BLaER1 (cell line): ENCODE data around the gene DOCK6.

Experiments
- H3K27ac ChIP-seq: shearing (Covaris generic); formaldehyde crosslinking; 2 replicates; pipeline ENCODE4 v1.8.1; 2022
- H3K27me3 ChIP-seq: shearing (Covaris generic); formaldehyde crosslinking; 2 replicates; pipeline ENCODE4 v1.8.1; 2022
- H3K36me3 ChIP-seq: shearing (Covaris generic); formaldehyde crosslinking; 2 replicates; pipeline ENCODE4 v1.8.1; 2022
- H3K4me1 ChIP-seq: shearing (Covaris generic); formaldehyde crosslinking; 2 replicates; pipeline ENCODE4 v1.8.1; 2022
- H3K4me2 ChIP-seq: shearing (Covaris generic); formaldehyde crosslinking; 2 replicates; pipeline ENCODE4 v1.8.1; 2022
- H3K4me3 ChIP-seq: shearing (Covaris generic); formaldehyde crosslinking; 2 replicates; pipeline ENCODE4 v1.8.1; 2022
- H3K9ac ChIP-seq: shearing (Covaris generic); formaldehyde crosslinking; 2 replicates; pipeline ENCODE4 v1.8.1; 2022
- H3K9me3 ChIP-seq: shearing (Covaris generic); formaldehyde crosslinking; 2 replicates; pipeline ENCODE4 v1.8.1; 2022
- H4K20me1 ChIP-seq: shearing (Covaris generic); formaldehyde crosslinking; 2 replicates; pipeline ENCODE4 v1.8.1; 2022
- Cebpa-rat ChIP-seq: shearing (Covaris generic); IDR thresholded peaks from 2 replicates; pipeline ENCODE4 v1.8.1; 2022

Gene DOCK6

DNA sequence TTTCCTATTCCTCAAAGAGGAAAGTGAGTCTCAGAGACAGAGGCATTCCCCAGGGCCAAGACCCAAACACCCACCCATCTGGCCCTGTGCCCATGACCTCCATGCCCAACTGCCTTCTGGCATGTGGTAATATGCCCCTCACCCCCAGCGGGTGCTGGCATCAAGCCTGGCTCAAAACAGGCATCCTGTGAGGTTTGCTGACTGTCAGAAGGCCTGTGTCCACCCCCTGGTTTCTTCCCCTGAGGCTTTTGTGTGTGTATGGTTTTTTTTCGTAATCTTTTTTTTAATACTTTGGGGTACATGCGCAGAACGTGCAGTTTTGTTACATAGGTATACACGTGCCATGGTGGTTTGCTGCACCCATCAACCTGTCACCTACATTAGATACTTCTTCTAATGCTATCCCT, 57.4 kb downstream of the DOCK6 start:
- Histone ChIP-seq H3K4me1 (peaks cover 40% of the 10 kb centered on the region), H3K9ac (no peak overlapping the region), H3K36me3 (no peaks in the 10 kb centered on the region), H3K27me3 (no peaks in the 10 kb centered on the region), H4K20me1 (peaks cover 34% of the 10 kb centered on the region; the same call in 1 of the 2 replicates), H3K27ac (no peak overlapping the region), H3K4me3 (no peak overlapping the region), H3K9me3 (no peaks in the 10 kb centered on the region), H3K4me2 (peak overlapping the region; percentile 79)
- TF ChIP-seq Cebpa-rat: peak; percentile 72; the same call in 1 of the 2 replicates

DNA sequence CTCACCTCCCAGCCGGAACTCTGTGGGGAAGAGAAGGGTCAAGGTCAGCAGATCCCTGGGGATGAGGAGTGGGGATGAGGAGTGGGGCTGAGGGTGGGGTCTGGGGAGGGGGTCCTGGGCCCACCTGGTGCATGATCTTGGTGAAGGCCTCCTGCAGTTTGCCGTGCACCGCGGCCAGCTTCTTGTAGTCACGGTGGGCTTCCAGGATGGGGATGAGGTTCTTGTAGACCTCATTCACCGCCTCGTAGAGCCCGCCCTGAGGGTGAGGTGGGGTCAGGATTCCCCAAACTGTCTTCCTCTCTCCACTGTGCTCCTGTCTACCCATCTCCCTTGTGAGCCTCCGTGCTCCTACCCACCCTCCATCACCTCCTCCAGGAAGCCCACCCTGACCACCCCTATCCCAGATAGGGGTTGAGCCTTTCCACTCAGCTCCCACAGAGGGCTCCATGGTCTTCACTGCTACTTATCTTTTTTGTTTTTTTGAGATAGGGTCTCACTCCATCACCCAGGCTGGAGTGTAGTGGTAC, 58.2 kb downstream of the DOCK6 start:
- Histone ChIP-seq H3K4me2 (peak overlapping the region; percentile 79), H3K9me3 (no peaks in the 10 kb centered on the region), H3K4me3 (no peak overlapping the region), H3K4me1 (peaks cover 43% of the 10 kb centered on the region), H3K9ac (no peak overlapping the region), H3K36me3 (no peaks in the 10 kb centered on the region), H4K20me1 (peaks cover 34% of the 10 kb centered on the region; the same call in 1 of the 2 replicates), H3K27ac (no peak overlapping the region), H3K27me3 (no peaks in the 10 kb centered on the region)
- TF ChIP-seq Cebpa-rat: no peak

DNA sequence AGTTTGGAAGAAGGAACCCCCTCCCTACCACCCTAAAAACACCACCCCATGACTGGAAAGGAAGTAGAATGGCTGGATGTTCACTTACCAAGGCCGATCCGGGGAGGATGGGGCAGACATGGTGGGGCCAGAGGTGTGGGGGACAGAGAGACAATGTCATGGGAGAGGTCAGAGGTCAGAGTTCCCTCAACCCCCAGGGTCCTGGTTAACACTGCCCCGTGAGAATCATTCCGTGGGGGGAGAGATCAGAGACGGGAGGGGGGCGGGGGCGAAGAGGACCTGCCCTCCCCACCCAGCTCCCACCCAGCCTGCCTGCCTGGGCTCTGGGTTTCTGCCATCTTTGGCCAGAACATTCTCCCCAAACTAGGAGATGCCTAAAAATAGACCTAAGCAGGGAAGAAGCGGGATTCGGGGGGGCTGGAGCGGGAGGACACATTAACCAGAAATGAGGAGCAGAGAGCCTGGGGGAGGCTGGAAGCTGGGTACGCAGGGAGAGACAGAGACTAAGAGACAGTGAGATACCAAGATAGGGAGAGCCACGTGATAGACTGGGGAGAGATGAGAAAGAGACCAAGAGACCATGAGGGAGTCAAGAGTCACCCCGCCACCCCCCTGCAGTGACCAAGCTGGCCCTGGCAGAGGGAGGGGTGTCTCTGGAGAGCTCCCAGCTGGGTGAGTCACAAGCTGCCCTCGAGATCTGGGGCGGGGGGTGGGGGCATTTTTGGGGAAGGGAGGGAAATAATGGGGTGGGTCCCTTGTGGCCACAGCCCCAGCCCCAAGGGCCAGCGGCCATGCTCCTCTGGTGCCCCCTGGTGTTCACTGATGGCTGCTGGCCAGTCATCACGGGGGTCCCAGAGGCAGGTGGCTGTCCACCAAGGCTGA, 58.9 kb downstream of the DOCK6 start:
- no peaks in the 10 kb centered on the region for H3K27me3 ChIP-seq
- peaks cover 47% of the 10 kb centered on the region for H3K4me1 ChIP-seq
- no peak overlapping the region for H3K9ac ChIP-seq
- no peaks in the 10 kb centered on the region for H3K9me3 ChIP-seq
- H3K36me3 ChIP-seq: no peaks in the 10 kb centered on the region
- peak overlapping the region; percentile 79 for H3K4me2 ChIP-seq
- TF ChIP-seq Cebpa-rat: no peak
- H4K20me1 ChIP-seq: peaks cover 27% of the 10 kb centered on the region; the same call in 1 of the 2 replicates
- no peak overlapping the region for H3K4me3 ChIP-seq
- no peak overlapping the region for H3K27ac ChIP-seq

DNA sequence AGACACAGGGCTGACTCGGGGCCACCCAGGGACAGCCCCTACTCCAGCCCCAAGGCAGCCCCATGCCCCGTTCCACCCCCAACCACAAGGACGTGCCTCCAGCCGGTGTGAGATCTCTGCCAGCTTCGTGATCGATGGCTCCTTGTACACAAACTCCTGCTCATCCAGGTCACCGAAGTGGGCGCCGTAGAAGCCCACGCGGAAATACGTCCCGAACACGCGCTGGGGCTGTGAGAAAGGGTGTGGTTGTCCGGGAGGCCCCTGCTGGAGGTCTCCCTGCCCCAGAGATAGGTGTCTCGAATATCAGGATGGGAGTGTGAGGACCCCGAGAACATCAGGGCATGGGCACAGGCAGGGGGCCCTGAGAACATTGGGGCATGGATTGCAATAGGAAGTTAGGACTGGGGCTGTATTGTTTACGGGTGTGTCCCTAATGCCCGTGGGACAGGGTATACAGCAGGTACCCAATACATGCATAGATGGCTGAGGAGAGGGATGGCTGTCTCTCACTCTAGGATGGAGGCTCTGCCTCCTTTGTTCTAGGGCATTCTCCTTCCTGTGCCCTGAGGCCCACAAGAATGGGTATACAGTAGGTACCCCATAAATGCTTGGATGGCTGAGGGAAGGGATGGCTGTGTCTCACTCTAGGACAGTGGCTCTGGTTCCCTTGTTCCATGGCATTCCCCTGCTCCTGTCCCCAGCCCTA, 59.7 kb downstream of the DOCK6 start:
- Histone ChIP-seq H4K20me1 (peaks cover 22% of the 10 kb centered on the region; the same call in 1 of the 2 replicates), H3K4me1 (peaks cover 54% of the 10 kb centered on the region), H3K9me3 (no peaks in the 10 kb centered on the region), H3K36me3 (no peaks in the 10 kb centered on the region), H3K27me3 (no peaks in the 10 kb centered on the region), H3K4me3 (no peak overlapping the region), H3K27ac (no peak overlapping the region), H3K4me2 (peak overlapping the region; percentile 79; the same call in 1 of the 2 replicates), H3K9ac (no peak overlapping the region)
- TF ChIP-seq Cebpa-rat: no peak

DNA sequence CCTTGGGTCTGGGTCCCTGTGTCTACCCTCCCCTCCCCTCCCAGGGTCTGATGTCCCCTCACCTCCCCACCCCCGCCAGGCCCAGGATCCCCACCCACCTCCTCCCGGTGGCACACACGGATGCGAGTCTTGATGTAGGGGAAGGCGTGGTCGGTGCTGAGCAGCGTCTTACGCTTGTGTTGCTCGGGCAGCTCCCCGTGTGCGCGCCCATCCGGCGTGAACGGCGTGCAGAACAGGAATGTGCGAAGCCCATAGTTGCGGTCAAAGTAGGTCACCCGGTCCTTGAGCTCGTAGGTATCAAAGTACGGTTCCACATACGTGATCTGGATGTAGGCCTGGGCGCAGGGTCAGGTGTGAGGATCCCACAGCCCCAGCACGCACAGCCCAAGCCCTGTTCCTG, 60.5 kb downstream of the DOCK6 start:
- Histone ChIP-seq H3K27me3 (no peaks in the 10 kb centered on the region), H3K27ac (no peak overlapping the region), H3K36me3 (no peaks in the 10 kb centered on the region), H3K9ac (no peak overlapping the region), H3K4me2 (no peak overlapping the region), H4K20me1 (peaks cover 14% of the 10 kb centered on the region; the same call in 1 of the 2 replicates), H3K4me3 (no peak overlapping the region), H3K9me3 (no peaks in the 10 kb centered on the region), H3K4me1 (peaks cover 54% of the 10 kb centered on the region)
- no peak for TF ChIP-seq Cebpa-rat

DNA sequence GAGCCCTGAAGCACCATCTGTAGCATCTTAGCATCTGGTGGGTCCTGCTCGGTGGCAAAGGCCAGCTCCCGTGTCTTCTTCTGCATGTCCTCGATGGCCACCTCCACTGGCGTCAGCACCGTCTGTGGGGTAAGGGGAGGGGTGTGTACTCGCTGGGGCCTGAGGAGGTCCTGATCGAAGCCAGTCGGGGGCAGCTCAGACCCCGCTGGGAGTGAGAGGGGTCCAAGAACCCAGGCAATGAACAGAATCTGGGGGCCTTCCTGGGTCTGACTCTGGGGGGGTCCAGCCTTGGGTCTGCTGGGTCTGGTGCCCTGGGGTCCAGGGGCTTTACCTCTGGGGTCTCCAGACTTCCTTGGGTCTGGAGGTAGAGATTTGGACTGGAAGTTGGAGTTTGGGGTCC, 61.4 kb downstream of the DOCK6 start:
- peaks cover 6% of the 10 kb centered on the region; the same call in 1 of the 2 replicates for H4K20me1 ChIP-seq
- H3K9ac ChIP-seq: no peak overlapping the region
- H3K9me3 ChIP-seq: no peaks in the 10 kb centered on the region
- H3K27me3 ChIP-seq: no peaks in the 10 kb centered on the region
- H3K4me2 ChIP-seq: no peak overlapping the region
- no peaks in the 10 kb centered on the region for H3K36me3 ChIP-seq
- H3K4me1 ChIP-seq: peaks cover 56% of the 10 kb centered on the region
- no peak for TF ChIP-seq Cebpa-rat
- H3K27ac ChIP-seq: no peak overlapping the region
- H3K4me3 ChIP-seq: no peak overlapping the region

DNA sequence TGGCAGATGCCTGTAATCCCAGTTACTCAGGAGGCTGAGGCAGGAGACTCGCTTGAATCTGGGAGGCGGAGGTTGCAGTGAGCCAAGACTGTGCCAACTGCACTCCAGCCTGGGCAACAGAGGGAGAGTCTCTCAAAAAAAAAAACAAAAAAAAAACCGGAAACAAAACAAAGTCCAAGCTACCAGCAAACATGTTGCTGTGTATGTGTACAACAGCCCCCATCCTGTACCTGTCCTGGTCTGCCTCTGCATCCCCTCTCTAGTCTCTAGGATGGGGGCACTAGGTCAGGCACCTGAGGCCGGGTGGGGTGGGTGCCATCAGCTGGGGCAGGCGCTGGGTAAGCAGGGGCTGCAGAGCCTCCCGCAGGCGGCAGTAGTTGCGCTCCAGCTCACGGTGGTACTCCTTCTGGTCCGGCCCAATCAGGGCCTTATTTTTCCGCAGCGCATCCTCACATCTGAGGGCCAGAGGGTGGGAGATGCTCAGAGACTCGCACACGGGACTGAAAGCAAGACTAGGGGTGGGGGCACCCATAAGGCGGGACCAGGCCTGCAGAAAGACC, 62.2 kb downstream of the DOCK6 start:
- Histone ChIP-seq H3K4me3 (no peak overlapping the region), H3K27me3 (no peaks in the 10 kb centered on the region), H3K36me3 (no peaks in the 10 kb centered on the region), H3K4me1 (peaks cover 56% of the 10 kb centered on the region), H4K20me1 (peaks cover 5% of the 10 kb centered on the region; the same call in 1 of the 2 replicates), H3K9me3 (no peaks in the 10 kb centered on the region), H3K9ac (no peak overlapping the region), H3K27ac (no peak overlapping the region), H3K4me2 (no peak overlapping the region)
- no peak for TF ChIP-seq Cebpa-rat

DNA sequence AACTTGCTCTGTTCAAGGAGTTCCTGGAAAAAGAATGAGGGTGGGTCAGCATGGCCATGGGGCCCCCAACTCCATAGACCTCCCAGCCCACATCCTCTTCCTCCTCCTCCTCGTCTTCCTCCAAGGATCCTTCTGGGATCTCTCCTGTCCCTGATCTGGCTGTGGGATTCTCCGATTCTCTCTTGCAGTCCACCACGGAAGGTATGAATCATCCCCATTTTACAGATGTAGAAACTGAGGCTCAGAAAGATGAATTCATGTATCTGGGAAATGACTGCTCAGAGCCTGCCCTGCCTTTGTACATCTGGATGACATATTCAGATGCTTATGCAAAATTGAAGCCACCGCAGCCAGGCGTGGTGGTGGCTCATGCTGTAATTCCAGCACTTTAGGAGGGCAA, 62.8 kb downstream of the DOCK6 start:
- peaks cover 56% of the 10 kb centered on the region for H3K4me1 ChIP-seq
- no peak overlapping the region for H3K27ac ChIP-seq
- no peak for TF ChIP-seq Cebpa-rat
- H3K9me3 ChIP-seq: no peaks in the 10 kb centered on the region
- peaks cover 3% of the 10 kb centered on the region; the same call in 1 of the 2 replicates for H4K20me1 ChIP-seq
- no peak overlapping the region for H3K4me2 ChIP-seq
- no peak overlapping the region for H3K4me3 ChIP-seq
- H3K36me3 ChIP-seq: no peaks in the 10 kb centered on the region
- H3K9ac ChIP-seq: no peak overlapping the region
- H3K27me3 ChIP-seq: no peaks in the 10 kb centered on the region

DNA sequence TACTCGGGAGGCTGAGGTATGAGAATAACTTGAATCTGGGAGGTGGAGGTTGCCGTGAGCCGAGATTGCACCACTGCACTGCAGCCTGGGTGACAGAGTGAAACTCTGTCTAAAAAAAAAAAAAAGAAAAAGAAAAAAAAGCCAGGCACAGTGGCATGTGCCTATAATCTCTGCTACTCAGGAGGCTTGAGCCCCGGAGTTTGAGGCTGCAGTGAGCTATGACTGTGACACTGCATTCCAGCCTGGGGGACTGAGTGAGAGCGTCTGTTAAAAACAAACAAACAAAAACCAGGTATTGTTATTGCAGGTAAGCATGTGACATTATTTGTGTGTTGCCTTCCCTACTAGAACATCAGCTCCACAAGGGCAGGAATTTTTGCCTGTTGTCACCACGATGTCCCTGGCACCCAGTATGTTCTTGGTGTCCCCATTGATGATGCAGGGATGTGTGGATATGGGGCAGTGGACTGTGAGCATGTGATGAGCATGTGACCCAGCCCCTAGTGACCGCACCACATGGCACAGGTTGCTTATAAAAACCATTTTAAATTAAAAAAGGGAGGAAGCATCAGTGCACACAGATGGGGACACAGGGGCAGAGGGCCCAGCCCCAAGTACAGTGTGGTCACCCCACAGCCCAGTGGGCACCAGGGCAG, 63.4 kb downstream of the DOCK6 start:
- Histone ChIP-seq H3K27ac (no peak overlapping the region), H4K20me1 (no peaks in the 10 kb centered on the region), H3K4me3 (no peak overlapping the region), H3K4me1 (peaks cover 56% of the 10 kb centered on the region), H3K4me2 (no peak overlapping the region), H3K27me3 (no peaks in the 10 kb centered on the region), H3K36me3 (no peaks in the 10 kb centered on the region), H3K9me3 (no peaks in the 10 kb centered on the region), H3K9ac (no peak overlapping the region)
- TF ChIP-seq Cebpa-rat: no peak
